ENCODE results near the gene GADD45G.

GADD45G gene

DNA sequence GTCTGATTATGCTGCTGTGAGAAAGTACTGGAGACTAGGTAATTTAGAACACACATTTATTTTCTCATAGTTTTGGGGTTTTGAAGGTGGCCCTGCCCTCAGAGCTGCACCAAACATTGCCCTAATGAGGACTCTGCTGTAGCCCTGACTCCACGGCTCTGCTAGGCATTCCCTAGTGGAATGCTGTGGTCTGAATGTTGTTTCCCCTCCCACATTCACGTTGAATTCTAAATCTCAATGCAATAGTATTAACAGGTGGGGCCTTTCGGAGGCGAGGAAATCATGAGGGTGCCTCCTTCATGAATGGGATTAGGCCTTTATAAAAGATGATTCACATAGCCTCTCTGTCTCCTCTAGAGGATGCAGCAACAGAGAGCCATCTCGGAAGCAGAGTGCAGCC, 25.7 kb downstream of the GADD45G start:
- DNase-seq (ENCODE audit: low spot score) = no peak

DNA sequence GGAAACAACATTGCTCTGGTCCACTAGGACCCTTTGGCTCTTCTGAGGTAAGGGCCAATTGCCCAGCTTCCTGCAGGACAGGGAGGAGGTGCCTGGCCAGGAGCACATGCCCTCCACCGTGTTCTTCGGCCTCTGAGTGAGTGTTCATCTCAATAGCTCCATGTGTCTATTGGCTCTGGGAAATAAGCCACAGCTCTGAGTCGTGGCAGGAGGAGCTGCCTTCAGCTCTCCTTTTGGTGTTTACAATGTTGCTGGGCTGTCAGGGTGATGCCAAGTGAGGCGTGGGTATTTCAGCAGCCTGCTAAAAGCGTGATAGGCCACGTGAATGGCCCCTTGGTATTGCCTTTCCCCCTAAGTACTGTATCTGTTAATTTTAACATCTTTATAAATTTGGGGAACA, 26.6 kb downstream of the GADD45G start:
- no peak for DNase-seq (ENCODE audit: low spot score)

- DNase-seq (ENCODE audit: low spot score) = no peak
Measured at GRCh38 chr9:89632192-89632733, 27.5 kb downstream of the GADD45G start.

- DNase-seq (ENCODE audit: low spot score) = no peak
Measured at GRCh38 chr9:89632736-89633135, 27.9 kb downstream of the GADD45G start.

- DNase-seq (ENCODE audit: low spot score) = no peak
Measured at GRCh38 chr9:89633404-89633803, 28.6 kb downstream of the GADD45G start.

DNA sequence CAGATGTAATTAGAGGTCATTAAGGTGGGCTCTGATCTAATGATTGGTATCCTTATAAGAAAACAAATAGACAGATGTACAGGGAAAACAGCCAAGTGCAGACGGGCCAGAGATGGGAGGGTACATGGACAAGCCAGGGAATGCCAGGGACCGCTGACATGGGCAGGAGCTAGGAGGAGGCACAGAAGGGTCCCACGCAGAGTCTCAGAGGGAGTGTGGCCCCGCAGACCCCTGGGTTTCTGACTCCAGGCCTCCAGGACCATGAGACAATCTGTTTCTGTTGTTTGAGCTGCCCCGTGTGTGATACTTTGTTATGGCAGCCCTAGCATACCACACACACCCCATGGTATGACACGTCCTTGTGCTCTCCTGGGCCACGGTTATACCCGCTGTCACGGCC, 29.1 kb downstream of the GADD45G start:
- no peak for DNase-seq (ENCODE audit: low spot score)

- no peak for DNase-seq (ENCODE audit: low spot score)
Measured at GRCh38 chr9:89634995-89635742, 30.4 kb downstream of the GADD45G start.

GRCh38 chr9:89635816-89636215, 31.0 kb downstream of the GADD45G start:
- no peak for DNase-seq (ENCODE audit: low spot score)

DNA sequence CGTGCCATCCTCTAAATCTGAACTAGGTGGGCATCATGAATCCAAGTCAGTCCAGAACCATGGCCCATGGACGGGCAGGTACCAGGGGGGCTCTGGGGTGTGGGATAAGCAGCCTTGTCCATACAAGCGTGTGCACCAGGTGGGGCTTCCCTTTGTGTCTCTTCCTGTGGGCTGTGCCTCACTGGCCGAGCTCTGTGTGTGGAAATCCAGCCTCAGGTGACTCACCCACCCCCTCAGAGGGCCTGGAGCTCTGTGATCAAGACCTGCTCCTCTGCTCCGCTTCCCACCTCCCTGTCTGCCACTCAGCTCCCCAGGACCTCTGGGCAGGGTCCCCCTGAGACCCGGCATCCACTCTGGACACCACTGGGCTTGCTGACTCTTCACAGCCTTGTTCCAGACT, 33.0 kb downstream of the GADD45G start:
- no peak for DNase-seq (ENCODE audit: low spot score)

GRCh38 chr9:89638359-89638758, 33.5 kb downstream of the GADD45G start:
- DNase-seq (ENCODE audit: low spot score) = no peak

DNA sequence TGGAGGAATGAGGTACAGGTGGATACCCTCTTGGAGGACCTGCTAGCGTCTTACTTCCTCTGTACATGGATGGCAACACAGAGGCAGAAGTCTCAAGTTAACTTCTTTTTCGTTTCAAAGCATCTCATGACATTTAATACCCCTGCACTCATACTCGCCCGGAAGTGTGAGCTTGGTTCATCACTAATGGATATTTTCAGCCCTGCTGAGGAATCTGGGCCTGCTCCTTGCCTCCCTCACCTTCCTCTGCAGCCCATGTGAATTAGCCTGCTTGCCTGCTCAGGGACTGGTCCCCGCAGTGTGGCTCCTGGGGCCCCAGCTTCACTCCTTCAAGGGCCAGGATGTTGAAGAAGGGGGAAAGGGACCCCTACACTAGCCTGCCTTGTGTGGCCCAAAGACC, 34.1 kb downstream of the GADD45G start:
- no peak for DNase-seq (ENCODE audit: low spot score)

- DNase-seq (ENCODE audit: low spot score) = no peak
Measured at GRCh38 chr9:89639367-89639795, 34.6 kb downstream of the GADD45G start.

DNA sequence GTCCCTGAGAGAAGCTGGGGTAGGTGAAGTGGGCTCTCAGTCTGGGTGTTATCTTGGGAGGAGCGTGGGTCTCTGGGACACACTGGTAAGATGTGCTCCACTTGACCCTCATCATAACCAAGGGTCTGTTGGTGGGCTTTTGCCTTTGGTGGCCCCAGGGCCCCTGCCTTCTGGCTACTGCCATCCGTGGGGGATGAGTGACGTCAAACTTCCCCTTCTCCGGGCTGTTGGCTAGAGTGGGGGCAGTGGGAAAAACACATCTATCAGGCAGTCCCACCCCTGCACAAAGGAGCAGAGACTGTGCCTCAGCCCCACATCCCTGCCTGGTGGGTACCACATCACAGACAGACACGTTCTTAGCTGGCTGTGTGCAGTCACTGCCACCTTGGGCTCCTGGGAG, 35.1 kb downstream of the GADD45G start:
- no peak for DNase-seq (ENCODE audit: low spot score)

DNA sequence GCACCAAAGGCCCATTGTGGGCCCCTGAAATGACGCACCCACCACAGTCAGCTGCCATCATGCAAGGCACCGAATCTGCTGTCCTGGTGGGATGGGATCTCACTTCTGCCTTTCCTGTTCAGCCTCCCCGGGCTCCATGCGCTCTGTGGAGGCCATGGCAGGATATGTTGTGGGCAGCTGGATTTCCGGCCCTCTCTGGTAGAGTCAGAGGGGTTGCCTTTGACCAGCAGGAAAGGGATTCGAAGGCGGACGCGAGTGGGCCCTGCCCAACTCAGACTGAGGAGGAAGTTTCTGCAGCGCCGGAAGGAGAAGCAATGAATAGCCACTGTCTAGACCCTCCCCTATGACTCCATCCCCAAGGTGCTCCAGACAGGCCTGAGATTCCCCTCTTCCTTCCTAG, 35.5 kb downstream of the GADD45G start:
- DNase-seq (ENCODE audit: low spot score) = no peak

DNA sequence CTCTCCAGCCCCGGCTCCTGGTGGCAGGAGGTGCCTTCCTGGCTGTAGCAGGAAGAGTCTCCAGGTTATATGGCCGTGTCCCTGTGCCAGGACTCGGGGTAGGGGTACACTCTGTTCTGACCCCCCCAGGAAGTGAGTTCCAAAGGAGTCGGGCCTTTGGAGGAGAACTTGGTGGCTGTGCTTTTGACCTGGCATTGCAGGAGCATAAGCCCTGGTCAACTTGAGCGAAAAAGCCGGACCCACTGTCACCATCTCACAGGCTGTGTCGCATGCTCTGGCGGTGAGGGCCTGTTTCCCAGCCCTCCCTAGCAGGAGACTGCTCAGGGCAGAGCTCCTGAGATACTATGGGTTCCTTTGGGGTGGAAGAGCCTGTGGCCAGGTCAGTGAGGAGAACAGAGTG, 36.0 kb downstream of the GADD45G start:
- no peak for DNase-seq (ENCODE audit: low spot score)

DNA sequence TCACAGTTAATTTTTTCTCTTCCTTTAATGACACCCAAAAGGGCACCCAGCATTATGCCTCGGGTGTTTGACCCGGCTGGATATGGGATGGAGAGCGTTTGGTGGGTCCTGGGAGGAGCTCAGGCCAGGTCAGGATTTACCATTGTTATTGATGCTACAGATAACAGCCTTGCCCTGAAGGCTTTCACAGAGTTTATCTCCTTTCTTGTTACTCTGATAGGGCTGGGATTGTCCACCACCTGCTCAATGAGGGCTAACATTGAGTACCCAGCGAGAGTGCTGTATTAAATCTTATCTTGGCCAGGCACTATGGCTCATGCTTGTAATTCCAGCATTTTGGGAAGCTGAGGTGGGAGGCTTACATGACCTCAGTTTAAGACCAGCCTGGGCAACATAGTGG, 37.2 kb downstream of the GADD45G start:
- DNase-seq (ENCODE audit: low spot score) = no peak

GRCh38 chr9:89642789-89643188, 38.0 kb downstream of the GADD45G start:
- no peak for DNase-seq (ENCODE audit: low spot score)

GRCh38 chr9:89646189-89646939, 41.6 kb downstream of the GADD45G start:
- no peak for DNase-seq (ENCODE audit: low spot score)

DNA sequence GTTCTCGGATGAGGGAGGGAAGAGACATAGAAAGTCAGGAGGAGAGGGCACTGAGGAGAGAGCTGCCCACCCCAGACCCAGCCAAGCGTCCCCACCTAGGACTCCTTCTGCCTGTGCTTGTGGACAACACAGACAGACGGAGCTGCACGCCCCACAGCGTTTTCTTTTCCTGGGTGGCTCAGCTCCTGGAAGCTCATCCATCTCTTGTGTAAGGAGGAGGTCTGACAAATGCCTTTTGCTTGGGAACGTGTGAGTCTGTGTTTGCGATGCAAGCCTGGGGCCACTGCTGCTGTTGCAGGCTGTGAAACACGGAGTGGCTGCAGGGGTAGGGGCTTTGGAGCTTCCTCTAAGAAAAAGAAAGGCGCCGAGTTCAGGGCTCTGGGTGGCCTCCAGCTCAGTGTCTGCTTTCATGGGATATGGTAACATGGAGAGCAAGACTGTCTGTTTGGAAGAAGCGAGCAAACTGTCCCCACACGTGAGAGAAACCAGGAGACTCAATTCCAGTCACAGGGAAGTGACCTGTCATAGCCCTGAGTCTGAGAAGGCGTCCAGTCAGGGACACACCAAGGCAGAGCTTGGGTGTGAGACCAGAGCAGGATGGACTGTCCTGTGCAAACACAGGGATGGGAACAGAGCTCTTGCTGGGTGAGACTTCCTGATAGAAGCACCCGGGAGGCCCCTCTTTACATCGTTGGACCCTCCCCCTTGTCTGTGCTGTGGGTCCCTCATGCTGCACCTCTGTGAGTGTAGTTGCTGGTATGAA, 42.7 kb downstream of the GADD45G start:
- DNase-seq (ENCODE audit: low spot score) = no peak

DNA sequence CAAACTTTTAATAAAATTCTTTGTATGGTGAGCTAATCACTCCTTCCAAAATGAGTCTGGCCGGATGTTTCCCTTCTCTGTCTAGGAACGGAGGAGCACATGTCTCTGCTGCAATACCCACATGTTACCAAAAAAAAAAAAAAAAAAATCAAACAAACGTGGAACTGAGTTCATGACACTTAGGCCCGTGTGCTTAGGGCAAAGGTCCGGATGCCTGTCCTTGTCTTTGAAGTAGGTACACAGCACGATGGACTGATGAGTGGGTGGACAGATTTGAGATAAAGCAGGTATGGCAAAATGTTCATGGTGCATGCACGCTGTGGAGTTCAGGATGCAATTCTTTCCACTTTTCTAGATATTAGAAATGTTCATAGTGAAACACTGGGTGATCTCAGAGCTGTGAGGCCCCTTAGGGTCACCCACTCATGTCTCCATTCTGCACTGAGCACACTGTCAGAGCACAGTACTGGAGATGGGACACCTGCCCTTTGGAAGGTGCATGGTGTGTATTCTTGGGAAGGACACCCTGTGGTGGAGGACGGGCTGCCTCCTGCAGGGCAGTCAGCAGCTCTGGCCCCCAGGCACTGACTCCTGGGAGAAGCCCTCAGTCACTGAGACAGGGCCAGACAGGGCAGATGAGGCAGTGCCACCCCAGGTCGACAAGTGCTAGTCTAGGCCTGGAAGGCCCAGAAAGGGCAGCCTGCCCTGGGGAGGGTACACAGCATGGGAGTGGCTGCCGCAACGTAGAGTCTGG, 43.6 kb downstream of the GADD45G start:
- no peak for DNase-seq (ENCODE audit: low spot score)

DNA sequence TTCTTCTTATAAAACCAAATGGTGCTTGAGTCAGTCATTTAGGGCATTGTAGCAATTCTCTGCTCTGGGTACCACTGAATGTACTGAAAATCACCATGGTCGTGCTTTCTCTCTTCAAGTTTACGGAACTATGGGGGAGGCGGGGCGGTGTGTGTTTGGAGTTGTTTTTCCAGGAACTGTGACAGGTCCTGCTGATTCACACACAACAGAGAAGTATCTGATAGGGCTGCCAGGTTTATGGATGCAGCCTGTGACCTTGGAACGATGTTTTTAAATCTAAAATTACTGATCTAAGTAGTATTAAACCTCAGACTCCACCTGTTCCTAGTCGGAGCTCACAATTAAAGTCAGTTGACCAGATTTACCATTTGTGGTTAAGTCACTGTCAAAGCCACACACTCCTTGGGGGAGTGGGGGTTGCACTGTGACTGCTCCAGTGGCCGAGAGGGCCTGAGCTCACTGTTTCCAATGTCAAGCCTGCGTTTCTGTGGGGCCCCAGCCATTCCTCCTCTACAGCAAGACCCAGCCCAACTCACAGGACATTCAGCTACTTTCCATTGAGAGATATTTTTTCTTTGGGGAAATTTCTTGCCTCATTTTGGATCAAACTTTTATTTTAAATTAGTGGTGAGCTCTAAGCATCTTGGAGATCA, 44.4 kb downstream of the GADD45G start:
- DNase-seq (ENCODE audit: low spot score) = peak; percentile 8
